Glutamatergic neuron (in vitro differentiated cells): ENCODE data around the gene THEM4. TPM values are rescaled to one million over a fixed set of nuclear protein-coding genes. Genes with fewer than 3 reads are reported as not detected.

Source experiments
- DNase-seq: peaks from one replicate; pipeline ENCODE4 v3.0.0; 2022
- H3K27ac Mint-ChIP-seq: one replicate; pipeline ENCODE4 v1.8.0; 2020; ENCODE audit warnings: mild to moderate bottlenecking, mixed read lengths, inconsistent platforms; ENCODE audit not compliant: unreplicated experiment
- H3K27me3 Mint-ChIP-seq: one replicate; pipeline ENCODE4 v1.8.0; 2020; ENCODE audit warnings: mild to moderate bottlenecking, moderate library complexity, mixed read lengths, inconsistent platforms; ENCODE audit not compliant: unreplicated experiment
- H3K36me3 Mint-ChIP-seq: one replicate; pipeline ENCODE4 v1.8.0; 2020; ENCODE audit warnings: mild to moderate bottlenecking, mixed read lengths, inconsistent platforms; ENCODE audit not compliant: unreplicated experiment
- H3K4me1 Mint-ChIP-seq: one replicate; pipeline ENCODE4 v1.8.0; 2020; ENCODE audit warnings: mild to moderate bottlenecking, low read depth, mixed read lengths, inconsistent platforms; ENCODE audit not compliant: unreplicated experiment
- H3K4me3 Mint-ChIP-seq: one replicate; pipeline ENCODE4 v1.8.0; 2020; ENCODE audit warnings: mild to moderate bottlenecking, mixed read lengths, inconsistent platforms; ENCODE audit not compliant: unreplicated experiment
- H3K9me3 Mint-ChIP-seq: one replicate; pipeline ENCODE4 v1.8.0; 2020; ENCODE audit warnings: mild to moderate bottlenecking, moderate library complexity, mixed read lengths, inconsistent platforms; ENCODE audit not compliant: unreplicated experiment
- CTCF ChIP-seq: fragments of 200-600 bp; sonication (generic); IDR thresholded peaks from one replicate; pipeline ENCODE4 v1.5.0; 2021; ENCODE audit not compliant: partially characterized antibody, unreplicated experiment
- total RNA-seq: library from RNA; stranded (reverse); fragmentation: NEBNext Ultra II Directional; extraction: Animal tissue kit (Norgen Biotek cat#: 25700); gene quantifications from one replicate; pipeline ENCODE4 v1.2.1, GENCODE V29; 2021; ENCODE audit not compliant: unreplicated experiment

Gene THEM4
- total RNA-seq, 1 donor from 2014 or later = 15.5 TPM

- Mint-ChIP-seq H3K27ac (no peak overlapping the region), H3K4me1 (peaks cover 7% of the 10 kb centered on the region), H3K9me3 (peaks cover 3% of the 10 kb centered on the region), H3K36me3 (no peaks in the 10 kb centered on the region), H3K4me3 (no peak overlapping the region), H3K27me3 (peaks cover 13% of the 10 kb centered on the region)
- no peak for DNase-seq
- no peak for TF ChIP-seq CTCF
Measured at GRCh38 chr1:151830055-151830454, 79.3 kb downstream of the THEM4 start.

DNA sequence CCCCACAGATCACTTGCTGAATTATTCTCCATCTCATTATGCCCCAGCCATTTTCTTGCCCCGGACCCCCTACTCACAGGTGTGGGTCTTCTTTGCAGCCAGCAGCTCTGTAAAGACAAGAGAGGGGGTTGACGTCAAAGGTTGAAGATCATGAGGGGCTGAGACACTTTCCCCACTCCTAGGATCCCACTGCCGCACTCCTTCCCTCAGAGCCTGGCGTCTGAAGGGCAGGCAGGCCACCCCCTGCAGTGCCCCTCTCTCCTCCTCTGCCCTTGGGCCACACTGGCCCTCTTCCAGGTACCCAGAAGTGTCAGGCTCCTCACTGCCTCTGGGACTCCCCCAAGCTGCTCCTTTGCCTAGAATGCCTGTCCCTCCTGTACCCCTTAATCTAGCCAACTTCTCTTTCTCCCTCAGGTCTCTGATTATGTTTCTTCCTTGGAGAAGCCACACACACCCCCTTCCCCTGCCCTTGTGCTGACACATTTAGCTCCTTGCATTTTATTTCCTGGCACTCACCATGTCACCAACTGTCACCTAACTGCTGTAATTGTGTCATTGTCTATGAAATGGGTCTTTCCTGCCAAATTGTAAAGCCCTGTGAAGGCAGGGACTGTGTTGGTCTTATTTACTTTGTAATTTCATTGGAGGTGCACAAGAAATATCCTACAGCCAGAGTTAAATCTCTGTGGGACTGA is 79.8 kb downstream of the THEM4 start:
- H3K27ac Mint-ChIP-seq = peak overlapping the region; percentile 13
- peaks cover 16% of the 10 kb centered on the region for H3K27me3 Mint-ChIP-seq
- no peaks in the 10 kb centered on the region for H3K36me3 Mint-ChIP-seq
- no peak overlapping the region for H3K4me3 Mint-ChIP-seq
- DNase-seq = no peak
- peaks cover 3% of the 10 kb centered on the region for H3K9me3 Mint-ChIP-seq
- H3K4me1 Mint-ChIP-seq = peaks cover 7% of the 10 kb centered on the region
- TF ChIP-seq CTCF = no peak

DNA sequence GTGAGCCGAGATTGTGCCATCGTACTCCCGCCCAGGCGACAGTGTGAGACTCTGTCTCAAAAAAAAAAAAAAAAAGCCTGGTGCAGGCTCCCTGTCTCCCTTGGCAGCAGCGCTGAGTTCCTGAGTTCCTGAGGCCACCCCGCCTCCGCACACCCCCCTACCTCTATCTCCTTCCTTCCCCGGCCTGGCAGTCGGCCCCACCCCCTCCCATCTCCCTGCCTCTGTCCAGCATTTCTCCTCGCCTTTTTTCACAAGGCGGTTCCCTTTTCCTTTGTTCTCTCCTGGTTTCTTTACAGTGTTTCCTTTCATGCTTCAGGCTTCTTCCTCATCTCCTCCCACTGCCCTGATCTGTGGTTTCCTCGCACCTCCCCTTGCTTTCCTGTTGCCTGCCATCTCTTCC is 80.4 kb downstream of the THEM4 start:
- H3K9me3 Mint-ChIP-seq = peaks cover 3% of the 10 kb centered on the region
- no peak for DNase-seq
- peak overlapping the region; percentile 13 for H3K27ac Mint-ChIP-seq
- no peak for TF ChIP-seq CTCF
- H3K4me3 Mint-ChIP-seq = no peak overlapping the region
- H3K36me3 Mint-ChIP-seq = no peaks in the 10 kb centered on the region
- peaks cover 7% of the 10 kb centered on the region for H3K4me1 Mint-ChIP-seq
- H3K27me3 Mint-ChIP-seq = peaks cover 17% of the 10 kb centered on the region

DNA sequence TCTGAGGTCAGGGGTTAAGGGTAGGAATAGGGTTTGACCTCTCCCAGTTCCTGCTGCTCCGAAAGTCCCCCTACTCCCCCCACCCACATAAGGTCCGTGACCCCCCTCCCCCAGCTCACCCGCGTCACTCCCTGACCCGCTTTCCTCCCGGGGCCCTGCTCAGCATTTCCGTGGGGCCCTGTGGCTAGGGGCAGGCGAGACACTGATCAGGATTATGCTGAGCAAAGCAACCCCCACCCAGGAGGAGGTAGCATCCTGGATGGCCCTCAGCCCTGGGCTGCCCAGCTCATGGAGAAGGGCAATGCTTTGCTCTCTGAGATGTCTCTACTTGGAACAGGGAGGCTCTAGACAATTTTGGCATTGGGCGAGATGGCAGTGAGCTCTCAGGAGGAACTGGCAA is 81.5 kb downstream of the THEM4 start:
- peaks cover 7% of the 10 kb centered on the region for H3K4me1 Mint-ChIP-seq
- no peak for TF ChIP-seq CTCF
- peaks cover 19% of the 10 kb centered on the region for H3K27me3 Mint-ChIP-seq
- H3K9me3 Mint-ChIP-seq = peaks cover 7% of the 10 kb centered on the region
- no peak overlapping the region for H3K4me3 Mint-ChIP-seq
- H3K36me3 Mint-ChIP-seq = no peaks in the 10 kb centered on the region
- no peak for DNase-seq
- no peak overlapping the region for H3K27ac Mint-ChIP-seq

- Mint-ChIP-seq H3K4me1 (peaks cover 7% of the 10 kb centered on the region), H3K36me3 (no peaks in the 10 kb centered on the region), H3K4me3 (no peak overlapping the region)
Measured at GRCh38 chr1:151825751-151826660, 83.3 kb downstream of the THEM4 start.

More at GRCh38 chr1:151825751-151826660, 83.3 kb downstream of the THEM4 start:
- DNase-seq = no peak
- Mint-ChIP-seq H3K27ac (no peak overlapping the region), H3K9me3 (peaks cover 6% of the 10 kb centered on the region), H3K27me3 (peaks cover 21% of the 10 kb centered on the region)
- TF ChIP-seq CTCF = no peak
